Left cardiac atrium (tissue), 4 donors: Measurements from ENCODE around the gene SLCO2A1. TPM values are rescaled to one million over a fixed set of nuclear protein-coding genes. Genes with fewer than 3 reads are reported as not detected.

Experiments
- ATAC-seq, 2 donors: fragments of 200-7000 bp; cut with Tn5 transposase; one replicate each; pipeline ENCODE4 v1.9.1; 2020; ENCODE audit warnings: mild to moderate bottlenecking in 2 of 2, moderate library complexity in 2 of 2
- DNase-seq: peaks from one replicate; pipeline ENCODE4 v3.0.0-alpha.2; 2020
- intact Hi-C, 2 donors: fragments of 100-400 bp; cut with DNase I; formaldehyde crosslinking; loops; one replicate each; pipeline versions ENCODE4 v1.14.1 to v1.15.1; 2022 to 2023
- total RNA-seq, 2 donors: library from RNA; stranded (reverse); fragmentation: NEBNext Ultra II Directional; extraction: Animal tissue kit (Norgen Biotek cat#: 25700); gene quantifications; one replicate each; pipeline ENCODE4 v1.2.1, GENCODE V29; 2021
- donor health status: DM: no; HTN: yes; CAD: no.
- donor health status: DM: no; HTN: yes; CAD: no; lungs with severe emphysema.
- donor health status: DM: yes; HTN: yes; CAD: no.
- donor health status: Dilated cardiomyopathy.

Gene SLCO2A1
- total RNA-seq, 2 donors from 2014 or later = 15.4 to 67.6 TPM

DNA sequence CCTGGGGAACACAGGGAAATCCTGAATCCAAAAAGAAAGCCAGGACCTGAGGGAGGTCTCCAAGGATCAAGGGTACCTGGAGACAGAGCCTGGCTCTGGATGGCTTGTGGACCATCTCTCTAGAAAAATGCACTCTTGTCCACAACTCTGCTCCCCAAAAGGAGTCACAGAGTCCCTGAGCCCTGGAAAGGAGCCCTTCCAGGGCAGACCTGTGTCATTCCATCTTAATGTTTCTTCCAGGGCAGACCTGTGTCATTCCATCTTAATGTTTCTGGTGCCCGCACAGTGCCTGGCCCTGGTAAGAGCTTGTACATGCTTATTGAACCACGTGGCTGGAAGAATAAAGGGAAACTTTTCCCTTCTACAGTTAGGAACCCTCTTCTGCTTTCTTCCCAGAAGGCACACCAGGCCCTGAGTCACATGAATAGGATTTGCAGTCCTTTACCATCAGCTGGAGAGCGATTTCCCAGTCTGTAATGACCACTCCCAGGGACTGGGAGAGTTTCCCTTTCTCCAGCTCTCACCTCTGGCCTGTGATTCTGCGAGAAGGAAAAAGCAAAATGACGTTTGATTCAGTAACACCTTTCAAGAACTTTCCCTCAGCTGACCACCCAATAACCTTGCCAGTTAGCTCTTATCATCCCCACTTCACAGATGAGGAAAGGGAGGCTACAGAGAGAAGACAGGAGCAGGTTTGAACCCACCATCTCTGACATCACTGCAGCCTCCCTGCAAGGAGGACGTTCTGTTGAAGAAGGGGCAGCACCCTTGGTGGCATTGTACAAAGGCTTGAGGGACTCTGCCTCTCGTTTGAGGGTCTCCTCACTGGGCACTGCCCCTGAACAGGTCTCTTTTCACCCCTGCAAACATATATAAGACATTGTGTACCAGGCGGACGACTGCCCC is 35.8 kb upstream of the SLCO2A1 start:
- intact Hi-C loops = no loop called here
- DNase-seq = no peak

DNA sequence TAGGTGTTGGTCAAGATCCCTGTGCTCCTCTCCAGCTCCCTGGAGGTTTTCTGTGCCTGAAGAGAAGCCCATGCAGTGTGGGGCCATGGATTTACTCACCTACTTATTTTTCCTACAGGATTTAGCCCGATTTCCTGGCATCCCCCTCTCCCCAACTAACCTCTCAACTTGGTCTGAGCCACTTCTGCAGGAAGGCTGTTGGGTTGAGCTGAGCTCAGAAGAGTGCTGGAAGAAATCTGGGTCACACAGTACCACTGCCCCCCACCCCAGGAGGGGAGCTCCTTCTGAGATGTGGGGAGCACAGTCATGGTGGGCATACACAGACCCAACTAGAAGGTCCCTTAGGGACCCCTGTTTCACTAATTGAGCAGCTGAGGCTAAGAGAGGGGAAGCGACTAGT is 34.4 kb upstream of the SLCO2A1 start:
- intact Hi-C loops = no loop called here
- DNase-seq = no peak

More for the DNA sequence above, 35.8 kb upstream of the SLCO2A1 start:
- no peak for ATAC-seq

GRCh38 chr3:134061401-134061800 is 31.7 kb upstream of the SLCO2A1 start:
- DNase-seq = no peak
- intact Hi-C loops = no loop called here
- ATAC-seq = no peak

More for the DNA sequence above, 34.4 kb upstream of the SLCO2A1 start:
- no peak for ATAC-seq

GRCh38 chr3:134060561-134061385 is 31.0 kb upstream of the SLCO2A1 start:
- no peak for DNase-seq
- ATAC-seq = no peak
- intact Hi-C loops = no loop called here

DNA sequence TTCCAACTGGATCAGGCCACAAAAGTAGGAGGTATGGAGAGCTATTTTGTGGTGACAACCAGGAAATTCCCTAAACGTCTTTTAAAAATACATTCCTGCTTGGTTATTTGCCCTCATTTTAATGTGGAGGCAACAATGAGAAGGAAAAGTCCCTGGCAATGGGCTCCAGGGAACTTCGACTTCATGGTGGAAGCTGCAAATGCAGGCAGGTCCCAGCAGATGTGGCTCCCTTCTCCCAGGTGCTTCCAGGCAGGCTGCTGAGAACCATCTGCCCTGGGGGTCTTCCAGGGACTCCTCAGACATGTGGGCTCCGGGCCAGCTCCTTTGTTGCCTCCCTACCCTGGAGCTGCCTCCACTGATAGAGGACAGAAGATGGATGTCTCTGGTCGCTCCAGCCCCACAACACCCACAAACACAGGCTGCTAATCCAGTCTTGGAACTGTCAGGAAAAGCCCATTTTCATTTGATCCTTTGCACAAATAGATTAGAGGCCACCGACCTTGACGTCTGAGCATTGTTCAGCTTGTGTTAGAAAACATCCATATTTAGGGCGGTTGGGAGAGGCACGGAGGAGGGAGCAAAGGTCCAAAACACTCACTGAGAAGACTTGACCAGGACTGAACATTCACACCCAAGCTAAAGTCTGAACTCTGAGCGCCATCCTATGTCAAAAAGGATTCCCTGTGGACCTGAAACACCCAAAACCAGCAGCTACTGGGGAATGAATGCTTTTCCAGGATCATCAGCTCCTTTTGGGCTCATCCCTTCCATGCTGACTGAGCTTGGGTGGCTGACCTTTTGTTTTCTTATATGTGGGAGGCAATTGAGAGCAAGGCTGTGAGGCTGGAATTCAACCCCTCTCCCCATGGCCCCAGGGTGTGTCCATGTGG is 30.2 kb upstream of the SLCO2A1 start:
- intact Hi-C loops = no loop called here
- DNase-seq (no peak), ATAC-seq (no peak)

DNA sequence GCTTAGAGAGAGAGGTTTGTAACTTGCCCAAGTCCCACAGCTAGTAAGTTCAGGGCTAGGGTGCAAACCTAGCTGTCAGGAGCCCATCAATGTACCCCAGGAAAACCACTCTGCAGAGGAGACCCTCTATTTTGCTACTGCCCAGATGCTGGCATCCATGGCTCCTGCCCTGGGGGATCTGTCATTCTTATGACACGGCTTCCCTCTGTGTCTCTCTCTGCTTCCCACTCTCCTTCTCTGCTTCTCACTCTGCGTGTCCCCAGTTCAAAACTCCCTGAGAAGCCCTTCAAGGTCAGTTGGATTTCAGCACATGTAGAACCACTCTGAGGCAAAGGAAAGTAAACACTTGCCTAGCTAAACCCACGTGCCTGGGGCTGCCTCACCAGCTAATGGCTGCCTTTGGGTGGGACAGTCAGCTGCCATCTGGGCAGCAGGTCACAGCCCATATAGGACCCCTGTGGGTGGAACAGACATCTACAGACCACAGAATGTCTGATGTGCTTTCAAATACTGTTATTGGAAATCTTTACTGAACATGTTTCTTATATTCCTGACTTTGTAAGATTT is 29.4 kb upstream of the SLCO2A1 start:
- ATAC-seq (no peak), DNase-seq (no peak)
- intact Hi-C loops = no loop called here

- ATAC-seq (no peak), DNase-seq (no peak)
- intact Hi-C loops = no loop called here
Observed at GRCh38 chr3:134057654-134058110, 28.0 kb upstream of the SLCO2A1 start.

GRCh38 chr3:134057006-134057653 is 27.4 kb upstream of the SLCO2A1 start:
- DNase-seq (no peak), ATAC-seq (no peak)
- intact Hi-C loops = no loop called here

DNA sequence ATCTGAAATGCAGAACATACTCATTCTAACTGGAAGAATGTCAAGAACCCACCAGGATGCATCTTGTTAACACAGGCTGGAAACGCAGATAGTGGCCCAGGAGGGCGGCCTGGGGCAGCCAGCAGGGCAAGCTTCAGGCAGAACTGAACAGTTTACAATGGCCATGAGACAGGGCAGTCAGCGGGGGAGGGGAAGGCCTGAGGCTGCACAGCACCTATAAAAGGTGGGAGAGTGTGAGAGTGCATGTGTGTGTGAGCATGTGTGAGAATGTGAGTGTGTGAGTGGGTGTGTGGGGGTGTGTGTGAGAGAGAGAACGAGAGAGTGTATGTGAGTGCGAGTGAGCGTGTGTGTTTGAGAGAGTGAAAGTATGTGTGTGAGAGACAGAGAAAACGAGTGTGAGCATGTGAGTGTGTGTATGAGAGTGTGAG is 26.8 kb upstream of the SLCO2A1 start:
- no peak for DNase-seq
- intact Hi-C loops = no loop called here
- no peak for ATAC-seq

- intact Hi-C loops = no loop called here
- DNase-seq (no peak), ATAC-seq (no peak)
Observed at GRCh38 chr3:134055661-134056060, 25.9 kb upstream of the SLCO2A1 start.

DNA sequence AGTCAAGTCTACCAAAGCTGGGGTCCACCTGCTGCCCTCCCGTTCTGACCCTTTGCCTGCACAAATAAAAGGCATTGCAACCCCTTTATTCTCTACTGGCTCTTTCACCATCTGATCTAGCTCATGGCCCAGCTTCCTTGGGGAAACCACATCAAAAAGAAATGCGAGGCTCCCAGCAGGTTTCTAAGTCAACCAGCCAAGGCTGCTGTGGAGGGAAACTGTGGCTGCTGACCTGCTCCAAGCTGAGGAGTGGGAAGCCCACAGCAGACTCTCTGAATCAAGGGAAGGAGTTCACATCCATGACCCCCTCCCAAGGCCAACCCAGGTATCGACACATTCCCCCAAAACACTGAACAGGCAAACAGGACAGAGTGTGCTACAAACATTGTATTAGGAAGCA is 25.2 kb upstream of the SLCO2A1 start:
- no peak for DNase-seq
- ATAC-seq = no peak
- intact Hi-C loops = no loop called here

DNA sequence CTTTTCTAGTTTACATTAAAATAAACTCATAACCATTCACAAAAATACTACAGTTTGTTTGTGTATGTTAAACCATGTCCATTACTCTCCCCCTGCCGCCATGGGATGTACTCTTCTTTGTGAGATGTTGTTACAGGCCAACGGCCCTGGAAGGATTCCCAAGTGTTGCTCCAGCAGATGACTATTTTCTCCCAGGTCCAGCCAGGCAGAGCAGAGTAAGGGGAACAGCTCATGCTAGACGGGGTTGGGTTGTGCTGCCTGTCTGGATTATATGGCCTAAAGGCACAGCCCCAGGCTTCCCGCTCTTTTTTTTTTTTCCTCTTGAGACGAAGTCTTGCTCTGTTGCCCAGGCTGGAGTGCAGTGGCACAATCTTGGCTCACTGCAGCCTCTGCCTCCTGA is 24.5 kb upstream of the SLCO2A1 start:
- ATAC-seq = no peak

DNA sequence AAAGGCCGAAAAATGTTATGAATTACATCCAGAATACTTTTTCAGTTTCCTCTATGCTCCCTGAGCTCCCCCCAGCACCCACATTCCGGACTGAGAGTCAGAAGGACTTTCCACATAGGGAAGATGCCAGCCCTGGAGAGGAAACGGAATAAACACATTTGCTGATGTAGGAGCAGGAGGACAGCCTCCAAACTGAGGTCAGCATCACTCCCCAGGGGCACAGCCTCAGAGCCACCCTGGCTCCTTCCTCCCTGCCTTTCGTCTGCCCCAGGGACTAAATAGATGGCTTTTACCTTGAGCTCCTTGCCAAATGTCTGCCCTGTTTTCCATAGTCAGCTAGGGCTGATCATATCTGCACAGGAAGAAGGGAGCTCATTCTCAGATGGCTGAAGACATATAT is 22.6 kb upstream of the SLCO2A1 start:
- DNase-seq (no peak), ATAC-seq (no peak)
- intact Hi-C loops = no loop called here

More for the DNA sequence above, 24.5 kb upstream of the SLCO2A1 start:
- DNase-seq = no peak
- intact Hi-C loops = no loop called here

- DNase-seq = no peak
- no peak for ATAC-seq
- intact Hi-C loops = loop anchor here in 1 of 2 donors (10.0 kb wide), 1 partner anchor 115 kb away; no protein-coding TSS in a partner anchor
Observed at GRCh38 chr3:134049676-134050075, 20.0 kb upstream of the SLCO2A1 start.

GRCh38 chr3:134048278-134048996 is 18.7 kb upstream of the SLCO2A1 start:
- no peak for DNase-seq
- no peak for ATAC-seq
- intact Hi-C loops = loop anchor here in 1 of 2 donors (10.0 kb wide), 1 partner anchor 114 kb away; no protein-coding TSS in a partner anchor

DNA sequence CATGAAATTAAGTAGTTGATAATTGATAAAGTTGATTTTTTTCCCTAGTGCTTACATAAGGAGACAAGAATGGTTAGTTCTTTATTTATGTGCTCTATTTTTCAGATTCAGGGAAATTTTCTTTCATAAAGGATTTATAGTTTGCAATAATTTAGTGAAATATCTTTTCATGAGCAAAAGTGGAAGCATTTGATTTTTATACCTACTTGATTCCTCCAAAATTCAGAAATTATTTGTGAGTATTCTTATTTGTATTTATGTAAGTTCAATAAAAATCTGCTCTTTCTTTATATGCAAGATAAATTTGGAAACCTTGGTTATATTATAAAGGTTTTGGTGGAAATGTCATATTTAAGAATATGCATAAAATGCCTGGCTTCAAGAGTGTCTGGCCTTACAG is 14.7 kb upstream of the SLCO2A1 start:
- intact Hi-C loops = loop anchor here in 1 of 2 donors (10.0 kb wide), 1 partner anchor 110 kb away; no protein-coding TSS in a partner anchor
- DNase-seq (no peak), ATAC-seq (no peak)

DNA sequence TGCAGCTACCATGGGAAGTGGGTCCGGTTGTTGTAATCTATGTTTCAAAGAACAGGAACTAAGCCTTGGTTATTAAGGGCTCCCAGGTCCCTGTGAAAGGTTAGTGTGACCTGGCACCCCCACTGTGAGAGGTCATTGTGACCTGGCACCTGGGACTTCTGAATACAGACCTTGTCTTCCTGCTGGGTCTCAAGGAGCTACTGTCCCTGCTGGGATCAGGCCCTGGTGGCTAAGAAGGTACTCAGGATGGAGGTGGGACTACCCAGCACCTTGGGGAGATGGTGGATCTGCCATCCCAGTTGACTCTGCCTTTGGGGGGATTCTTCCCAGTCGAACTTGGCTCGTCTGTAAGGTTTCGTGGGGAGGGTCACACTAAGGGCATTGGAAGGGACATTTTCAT is 10.3 kb upstream of the SLCO2A1 start:
- intact Hi-C loops = loop anchor here in 1 of 2 donors (10.0 kb wide), 1 partner anchor 105 kb away; no protein-coding TSS in a partner anchor
- ATAC-seq = no peak
- no peak for DNase-seq
